A549 (cell line): ENCODE results near the gene EXOC4. TPM values are rescaled to one million over a fixed set of nuclear protein-coding genes. Genes with fewer than 3 reads are reported as not detected.

ENCODE experiments used
- ATAC-seq, 2 experiments: fragments of 200-7000 bp in 1 of 2; fragments of >200 bp in 1 of 2; cut with Nextera tagmentation in 1 of 2; cut with Tn5 transposase in 1 of 2; 3 replicates each; pipeline versions ENCODE4 v1.8.0 to v1.9.1; 2018 to 2020; ENCODE audit warnings: mild to moderate bottlenecking in 1 of 2, moderate library complexity in 1 of 2
- CTCF ChIA-PET: fragments of 300-600 bp; sonication (Branson Sonifier 250); formaldehyde crosslinking; extraction: SDS; loops from one replicate; lab custom pipeline; 2021; ENCODE audit warnings: antibody characterized with exemption, inconsistent platforms; lab: Yijun Ruan, JAX
- POLR2A ChIA-PET: fragments of 350-600 bp; formaldehyde crosslinking; extraction: SDS; loops from one replicate; lab custom pipeline; 2021; ENCODE audit warnings: antibody characterized with exemption, inconsistent platforms; lab: Yijun Ruan, JAX
- DNase-seq, 2 experiments: peaks; one replicate each; pipeline versions ENCODE4 v3.0.0 to v3.0.0-alpha.2; 2011 to 2016; ENCODE audit warnings: low read depth in 1 of 2, low spot score in 1 of 2
- FAIRE-seq: peaks from 2 replicates; lab custom pipeline; 2011; peaks lifted over from hg19 to GRCh38; lab: Jason Lieb, UNC
- H3K27ac ChIP-seq, 2 experiments: fragments of >200 bp; sonication (Bioruptor Twin); formaldehyde crosslinking; 3 replicates each; pipeline ENCODE4 v1.5.1; 2016 to 2017
- H3K4me1 ChIP-seq: fragments of >200 bp; sonication (Bioruptor Twin); formaldehyde crosslinking; 3 replicates; pipeline ENCODE4 v1.6.1; 2016
- H3K4me2 ChIP-seq: fragments of >200 bp; sonication (Bioruptor Twin); formaldehyde crosslinking; 3 replicates; pipeline ENCODE4 v1.6.1; 2016
- H3K4me3 ChIP-seq: fragments of >200 bp; sonication (Bioruptor Twin); formaldehyde crosslinking; 3 replicates; pipeline ENCODE4 v1.5.1; 2016
- H3K9me3 ChIP-seq: fragments of >200 bp; sonication (Bioruptor Twin); formaldehyde crosslinking; 3 replicates; pipeline ENCODE4 v1.6.1; 2016
- BCL3 ChIP-seq: fragments of >200 bp; sonication (Bioruptor Twin); formaldehyde crosslinking; IDR thresholded peaks from 3 replicates; pipeline ENCODE4 v1.6.1; 2016
- BHLHE40 ChIP-seq: IDR thresholded peaks from 2 replicates; pipeline ENCODE4 v1.6.1; 2012; ENCODE audit warnings: low read depth, low read length, inconsistent platforms
- CEBPB ChIP-seq, 2 experiments: fragments of >200 bp in 1 of 2; sonication (Bioruptor Twin) in 1 of 2; formaldehyde crosslinking in 1 of 2; IDR thresholded peaks; 2 replicates each; pipeline ENCODE4 v1.6.1; 2012 to 2016
- CHD4 ChIP-seq: fragments of 200-600 bp; sonication (generic); IDR thresholded peaks from 2 replicates; pipeline ENCODE4 v1.6.1; 2016; ENCODE audit warnings: antibody characterized with exemption, mild to moderate bottlenecking, borderline replicate concordance
- CTCF ChIP-seq: fragments of >200 bp; sonication (Bioruptor Twin); formaldehyde crosslinking; IDR thresholded peaks from 3 replicates; pipeline ENCODE4 v1.5.1; 2016
- FOXS1 ChIP-seq: fragments of 250-450 bp; sonication (Bioruptor Pico); IDR thresholded peaks from 2 replicates; pipeline ENCODE4 v1.5.0; 2020; ENCODE audit warnings: mild to moderate bottlenecking, moderate library complexity
- GATA3 ChIP-seq: IDR thresholded peaks from 2 replicates; pipeline ENCODE4 v1.6.1; 2012; ENCODE audit warnings: borderline replicate concordance
- HES2 ChIP-seq: fragments of >200 bp; sonication (Bioruptor Twin); formaldehyde crosslinking; IDR thresholded peaks from 2 replicates; pipeline ENCODE4 v1.6.1; 2016
- HEYL ChIP-seq: fragments of 250-450 bp; sonication (Bioruptor Pico); IDR thresholded peaks from 2 replicates; pipeline ENCODE4 v1.8.0; 2021; ENCODE audit warnings: mild to moderate bottlenecking, moderate library complexity
- HMGXB4 ChIP-seq: fragments of 250-450 bp; sonication (Bioruptor Pico); IDR thresholded peaks from 2 replicates; pipeline ENCODE4 v1.5.0; 2021; ENCODE audit warnings: mild to moderate bottlenecking, moderate library complexity, borderline replicate concordance
- HOXB13 ChIP-seq: fragments of 250-450 bp; sonication (Bioruptor Pico); IDR thresholded peaks from 2 replicates; pipeline ENCODE4 v1.5.0; 2020; ENCODE audit warnings: low read depth, mild to moderate bottlenecking, moderate library complexity
- MAFK ChIP-seq: fragments of 450-650 bp; IDR thresholded peaks from 2 replicates; pipeline ENCODE4 v1.6.1; 2014; ENCODE audit not compliant: partially characterized antibody
- MAZ ChIP-seq: fragments of 150-350 bp; IDR thresholded peaks from 2 replicates; pipeline ENCODE4 v1.6.1; 2014; ENCODE audit warnings: antibody characterized with exemption, low read depth, low read length, borderline replicate concordance
- MYC ChIP-seq: IDR thresholded peaks from 2 replicates; pipeline ENCODE4 v1.6.1; 2012; ENCODE audit warnings: mild to moderate bottlenecking, inconsistent platforms, low read length, improper control_type of control experiment, borderline replicate concordance
- NFE2L2 ChIP-seq: fragments of 150-350 bp; conservative IDR thresholded peaks from 2 replicates; pipeline ENCODE4 v1.6.1; 2014; ENCODE audit warnings: low read length
- POLR2AphosphoS2 ChIP-seq: conservative IDR thresholded peaks from 2 replicates; pipeline ENCODE4 v1.6.1; 2012; ENCODE audit warnings: low read length, improper control_type of control experiment, inconsistent platforms
- RAD21 ChIP-seq, 2 experiments: fragments of >200 bp in 1 of 2; sonication (Bioruptor Twin) in 1 of 2; formaldehyde crosslinking in 1 of 2; IDR thresholded peaks in 1 of 2; conservative IDR thresholded peaks in 1 of 2; 2 replicates in 1 of 2; 3 replicates in 1 of 2; pipeline ENCODE4 v1.6.1; 2012 to 2018; ENCODE audit warnings: inconsistent platforms in 1 of 2
- RCOR1 ChIP-seq: fragments of 150-350 bp; IDR thresholded peaks from 2 replicates; pipeline ENCODE4 v1.6.1; 2014; ENCODE audit warnings: antibody characterized with exemption, low read length, low read depth
- RNF2 ChIP-seq: fragments of 200-600 bp; sonication (generic); IDR thresholded peaks from 2 replicates; pipeline ENCODE4 v1.6.1; 2016; ENCODE audit warnings: low read depth, mild to moderate bottlenecking, antibody characterized with exemption, moderate library complexity, borderline replicate concordance
- SMC3 ChIP-seq: fragments of >200 bp; sonication (Bioruptor Twin); formaldehyde crosslinking; IDR thresholded peaks from 3 replicates; pipeline ENCODE4 v1.6.1; 2018; ENCODE audit warnings: inconsistent platforms
- SREBF2 ChIP-seq: fragments of 450-650 bp; IDR thresholded peaks from 2 replicates; pipeline ENCODE4 v1.6.1; 2014; ENCODE audit warnings: mild to moderate bottlenecking, moderate library complexity
- TFCP2L1 ChIP-seq: fragments of 250-450 bp; sonication (Bioruptor Pico); IDR thresholded peaks from 2 replicates; pipeline ENCODE4 v1.5.0; 2021; ENCODE audit warnings: mild to moderate bottlenecking
- ZSCAN20 ChIP-seq: fragments of 250-450 bp; sonication (Bioruptor Pico); IDR thresholded peaks from 2 replicates; pipeline ENCODE4 v1.8.0; 2022; ENCODE audit warnings: mild to moderate bottlenecking, moderate library complexity
- WGBS: methylation state at CpG from one replicate; pipeline ENCODE4 v1.1.6; 2017; ENCODE audit errors: missing lambda C conversion rate; 5-methylcytosine and 5-hydroxymethylcytosine counted together
- polyA plus RNA-seq, 4 experiments: library from polyadenylated mRNA; depleted of rRNA in 3 of 4; stranded (reverse); fragments of >200 nt; fragmentation: RNase III in 1 of 4; extraction: RNeasy Plus Mini Kit Qiagen cat#74134 plus additional on column Dnase treatment in 1 of 4; gene quantifications; 2 replicates in 3 of 4; 3 replicates in 1 of 4; pipeline ENCODE4 v1.2.3, GENCODE V29; 2011 to 2017

Gene EXOC4
- polyA plus RNA-seq, 2 of the 4 experiments (the other 2 are of a cell fraction), result 33.4 to 73.1 TPM

- ATAC-seq (no peak), FAIRE-seq (no peak), DNase-seq (no peak)
- ChIA-PET POLR2A (no interaction called here), CTCF (no interaction called here)
- 94% methylated on average over 4 of the region's 4 CpGs for WGBS
- TF ChIP-seq MAFK (no peak), MAZ (no peak), ZSCAN20 (CRISPR knock-in tag) (no peak), MYC (no peak), RAD21 (conservative IDR thresholded peaks at IDR 0.05 in 1 of 2, IDR thresholded peaks at IDR 0.05 in 1 of 2) (no peak), FOXS1 (CRISPR knock-in tag) (no peak), SREBF2 (no peak), CTCF (no peak), RCOR1 (no peak), SMC3 (no peak), HES2 (no peak)
- Histone ChIP-seq H3K4me1 (no peaks in the 10 kb centered on the region), H3K4me2 (no peak overlapping the region), H3K4me3 (no peak overlapping the region), H3K9me3 (no peaks in the 10 kb centered on the region), H3K27ac (no peak overlapping the region)
Measured at GRCh38 chr7:133371616-133372015, 118.7 kb downstream of the EXOC4 start.

- ATAC-seq, result no peak
- CTCF ChIA-PET, result no interaction called here
- POLR2A ChIA-PET, result no interaction called here
Measured at GRCh38 chr7:133372337-133372736, 119.5 kb downstream of the EXOC4 start.

GRCh38 chr7:133376514-133376913 lies 123.6 kb downstream of the EXOC4 start:
- ChIA-PET POLR2A (no interaction called here), CTCF (interaction anchor here (1.2 kb wide), 1 partner anchor 32 kb away, joined by 3 read pairs; no protein-coding TSS in a partner anchor)
- TF ChIP-seq BCL3 (no peak), CEBPB (IDR thresholded peaks at IDR 0.05) (no peak), MAFK (no peak), HOXB13 (CRISPR knock-in tag) (no peak), CHD4 (no peak)
- no peak for DNase-seq
- Histone ChIP-seq H3K4me1 (no peaks in the 10 kb centered on the region), H3K9me3 (no peaks in the 10 kb centered on the region), H3K4me2 (no peak overlapping the region), H3K27ac (no peak overlapping the region), H3K4me3 (no peak overlapping the region)
- WGBS, result 58% methylated on average over 1 of the region's 1 CpG
- FAIRE-seq, result no peak
- no peak for ATAC-seq

More at GRCh38 chr7:133372337-133372736, 119.5 kb downstream of the EXOC4 start:
- H3K4me3 ChIP-seq, result no peak overlapping the region
- H3K4me2 ChIP-seq, result no peak overlapping the region
- FAIRE-seq (no peak), DNase-seq (no peak)
- WGBS, result 88% methylated on average over 1 of the region's 1 CpG
- H3K4me1 ChIP-seq, result no peaks in the 10 kb centered on the region
- no peak overlapping the region for H3K27ac ChIP-seq
- TF ChIP-seq RNF2 (no peak), MAFK (peak; percentile 17)
- H3K9me3 ChIP-seq, result no peaks in the 10 kb centered on the region

- DNase-seq (no peak), ATAC-seq (no peak), FAIRE-seq (no peak)
- ChIA-PET CTCF (no interaction called here), POLR2A (no interaction called here)
- H3K4me3 ChIP-seq, result no peak overlapping the region
- 94% methylated on average over 1 of the region's 1 CpG for WGBS
- H3K9me3 ChIP-seq, result no peaks in the 10 kb centered on the region
- no peaks in the 10 kb centered on the region for H3K4me1 ChIP-seq
- H3K27ac ChIP-seq, result no peak overlapping the region
- no peak overlapping the region for H3K4me2 ChIP-seq
- TF ChIP-seq NFE2L2 (no peak), BHLHE40 (no peak), GATA3 (no peak), BCL3 (no peak), CHD4 (no peak), POLR2AphosphoS2 (no peak), HEYL (CRISPR knock-in tag) (no peak), HMGXB4 (no peak), TFCP2L1 (CRISPR knock-in tag) (no peak), MAZ (no peak)
Measured at GRCh38 chr7:133381965-133382364, 129.1 kb downstream of the EXOC4 start.
